ENCODE data around the gene IQSEC2. TPM values are rescaled to one million over a fixed set of nuclear protein-coding genes. Genes with fewer than 3 reads are reported as not detected.

IQSEC2 gene
- polyA plus RNA-seq (ENCODE audit: insufficient read length in 3 of 3), result 10 to 100 TPM; 15.0 to 20.5 (median 18.9) TPM
- long read RNA-seq, donor 1, partial matches to known transcripts, result 0 of 3 reads
- long read RNA-seq, donor 1, other reads (novel, unspliced or antisense), result 0 of 3 reads
- long read RNA-seq, donor 2, partial matches to known transcripts, result 0 of 4 reads
- long read RNA-seq, donor 2, other reads (novel, unspliced or antisense), result 0 of 4 reads
- long read RNA-seq, donor 3, partial matches to known transcripts, result 0 of 4 reads
- long read RNA-seq, donor 3, other reads (novel, unspliced or antisense), result 0 of 4 reads
- long read RNA-seq, donor 4, partial matches to known transcripts, result 0 of 7 reads
- long read RNA-seq, donor 4, other reads (novel, unspliced or antisense), result 0 of 7 reads
- long read RNA-seq, donor 5, partial matches to known transcripts, result 0 of 1 reads
- long read RNA-seq, donor 5, other reads (novel, unspliced or antisense), result 0 of 1 reads
- long read RNA-seq, donor 6, full-length matches to known transcripts, result 7 of 7 reads
- long read RNA-seq, donor 6, partial matches to known transcripts, result 0 of 7 reads
- long read RNA-seq, donor 6, other reads (novel, unspliced or antisense), result 0 of 7 reads
- long read RNA-seq, donor 7, partial matches to known transcripts, result 0 of 4 reads
- long read RNA-seq, donor 7, other reads (novel, unspliced or antisense), result 0 of 4 reads
- long read RNA-seq, donor 8, partial matches to known transcripts, result 0 of 1 reads
- long read RNA-seq, donor 8, other reads (novel, unspliced or antisense), result 0 of 1 reads
- long read RNA-seq, donor 9, transcript IQSEC2-210 (3 exons, 936 nt), result major isoform, 6 of 7 reads
- long read RNA-seq, donor 9, partial matches to known transcripts, result 0 of 7 reads
- long read RNA-seq, donor 9, other reads (novel, unspliced or antisense), result 0 of 7 reads
- long read RNA-seq, donor 10, partial matches to known transcripts, result 0 of 3 reads
- long read RNA-seq, donor 10, other reads (novel, unspliced or antisense), result 0 of 3 reads
- long read RNA-seq, donor 11, partial matches to known transcripts, result 0 of 5 reads
- long read RNA-seq, donor 11, other reads (novel, unspliced or antisense), result 0 of 5 reads
- long read RNA-seq, donor 12, transcript IQSEC2-210 (3 exons, 936 nt), result major isoform, 8 of 8 reads
- long read RNA-seq, donor 12, partial matches to known transcripts, result 0 of 8 reads
- long read RNA-seq, donor 12, other reads (novel, unspliced or antisense), result 0 of 8 reads
- long read RNA-seq, donor 13, result 0 reads
- long read RNA-seq, donor 14, transcript IQSEC2-210 (3 exons, 936 nt), result major isoform, 6 of 8 reads
- long read RNA-seq, donor 14, partial matches to known transcripts, result 0 of 8 reads
- long read RNA-seq, donor 14, other reads (novel, unspliced or antisense), result 0 of 8 reads
- long read RNA-seq, donor 15, transcript IQSEC2-210 (3 exons, 936 nt), result major isoform, 10 of 33 reads
- long read RNA-seq, donor 15, partial matches to known transcripts, result 17 of 33 reads
- long read RNA-seq, donor 15, other reads (novel, unspliced or antisense), result 0 of 33 reads
- long read RNA-seq, donor 16, transcript IQSEC2-210 (3 exons, 936 nt), result major isoform, 6 of 7 reads
- long read RNA-seq, donor 16, partial matches to known transcripts, result 0 of 7 reads
- long read RNA-seq, donor 16, other reads (novel, unspliced or antisense), result 0 of 7 reads

GRCh38 chrX:53281321-53281822 lies at the start of gene IQSEC2:
TSS of gene IQSEC2 (minus strand) at chrX:53281584.
- peak; percentile 87 for DNase-seq

GRCh38 chrX:53330331-53330730 lies 48.9 kb upstream of the IQSEC2 start:
- no peak for DNase-seq

GRCh38 chrX:53324803-53325202 lies 43.4 kb upstream of the IQSEC2 start:
- no peak for DNase-seq

- no peak for DNase-seq
Observed at GRCh38 chrX:53324085-53324484, 42.7 kb upstream of the IQSEC2 start.

GRCh38 chrX:53323196-53323595 lies 41.8 kb upstream of the IQSEC2 start:
- no peak for DNase-seq

- no peak for DNase-seq
Observed at GRCh38 chrX:53321943-53322497, 40.6 kb upstream of the IQSEC2 start.

- DNase-seq, result no peak
Observed at GRCh38 chrX:53321230-53321942, 40.0 kb upstream of the IQSEC2 start.

- no peak for DNase-seq
Observed at GRCh38 chrX:53320543-53321229, 39.3 kb upstream of the IQSEC2 start.

GRCh38 chrX:53319614-53320542 lies 38.5 kb upstream of the IQSEC2 start:
- DNase-seq, result no peak

GRCh38 chrX:53318766-53319353 lies 37.5 kb upstream of the IQSEC2 start:
- no peak for DNase-seq

- peak; percentile 50 for DNase-seq
Observed at GRCh38 chrX:53317365-53318069, 36.1 kb upstream of the IQSEC2 start.

GRCh38 chrX:53316860-53317237 lies 35.5 kb upstream of the IQSEC2 start:
- DNase-seq, result no peak

- no peak for DNase-seq
Observed at GRCh38 chrX:53316111-53316859, 34.9 kb upstream of the IQSEC2 start.

- DNase-seq, result no peak
Observed at GRCh38 chrX:53313728-53314105, 32.3 kb upstream of the IQSEC2 start.

- peak; percentile 47 for DNase-seq
Observed at GRCh38 chrX:53312946-53313727, 31.8 kb upstream of the IQSEC2 start.

- DNase-seq, result no peak
Observed at GRCh38 chrX:53309837-53310236, 28.5 kb upstream of the IQSEC2 start.
